GM19351 (cell line): ENCODE results near the gene ZFYVE1.
"Not testable (repeated sequence)": the region's sequence is repeated elsewhere in the genome, so short reads cannot be mapped to it uniquely, and the experiment has no call there.

ENCODE experiments used
- ATAC-seq: cut with Tn5 transposase; IDR thresholded peaks from one replicate; pipeline ENCODE4 v1.9.1; 2021; ENCODE audit warnings: mild to moderate bottlenecking, moderate library complexity; ENCODE audit not compliant: unreplicated experiment

Gene ZFYVE1

DNA sequence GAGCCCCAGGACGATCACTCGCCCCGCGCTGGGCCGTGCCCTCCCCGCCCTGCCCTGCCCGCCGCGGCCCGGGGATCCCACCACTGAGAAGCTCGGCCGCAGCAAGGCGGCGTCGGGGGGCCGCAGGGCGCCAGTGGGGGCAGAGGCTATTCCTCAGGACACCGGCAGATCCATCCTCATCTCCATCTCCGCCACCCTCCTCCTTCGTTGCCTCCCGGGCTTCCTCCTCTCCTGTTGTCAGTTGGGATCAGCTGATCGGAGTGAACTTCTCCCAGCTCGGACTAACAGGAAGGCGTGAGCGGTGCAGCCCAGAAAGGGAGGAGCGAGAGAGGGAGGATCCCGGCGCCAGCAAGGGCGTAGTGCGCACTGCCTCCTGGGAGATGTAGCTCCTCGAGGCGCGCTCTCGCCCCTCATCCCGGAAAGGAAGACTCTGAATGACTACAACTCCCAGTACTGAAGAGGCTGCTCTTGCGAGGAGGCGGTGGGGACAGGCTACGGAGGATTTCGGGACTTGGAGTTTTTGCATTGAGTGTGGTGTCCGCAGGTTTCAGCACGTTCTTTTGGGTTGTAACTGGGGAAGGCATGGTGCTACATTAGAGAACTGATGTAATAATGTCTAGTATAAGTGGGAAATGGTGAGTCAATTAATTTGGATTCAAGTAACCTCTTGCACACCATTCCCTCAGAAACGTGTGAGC is at the start of gene ZFYVE1:
Gene ZFYVE1, minus strand, starts transcription at position 262 of the 698 bp plus-strand sequence. CDS start 2,598 bp downstream, outside the sequence.
- ATAC-seq, result peak; percentile 96

DNA sequence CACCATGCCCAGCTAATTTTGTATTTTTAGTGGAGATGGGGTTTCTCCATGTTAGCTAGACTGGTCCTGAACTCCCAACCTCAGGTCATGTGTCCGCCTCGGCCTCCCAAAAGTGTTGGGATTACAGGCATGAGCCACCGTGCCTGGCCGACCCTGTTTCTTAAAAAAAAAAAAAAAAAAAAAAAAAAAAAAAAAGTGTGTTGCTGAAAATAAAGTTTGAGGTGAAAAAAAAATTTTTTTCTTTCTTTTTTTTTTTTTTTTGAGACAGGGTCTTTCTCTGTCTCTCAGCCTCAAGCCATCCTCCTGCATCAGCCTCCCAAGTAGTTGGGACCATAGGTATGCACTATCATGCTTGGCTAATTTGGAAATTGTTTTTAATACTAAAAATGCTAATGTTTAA is 42.7 kb upstream of the ZFYVE1 start:
- no peak for ATAC-seq

DNA sequence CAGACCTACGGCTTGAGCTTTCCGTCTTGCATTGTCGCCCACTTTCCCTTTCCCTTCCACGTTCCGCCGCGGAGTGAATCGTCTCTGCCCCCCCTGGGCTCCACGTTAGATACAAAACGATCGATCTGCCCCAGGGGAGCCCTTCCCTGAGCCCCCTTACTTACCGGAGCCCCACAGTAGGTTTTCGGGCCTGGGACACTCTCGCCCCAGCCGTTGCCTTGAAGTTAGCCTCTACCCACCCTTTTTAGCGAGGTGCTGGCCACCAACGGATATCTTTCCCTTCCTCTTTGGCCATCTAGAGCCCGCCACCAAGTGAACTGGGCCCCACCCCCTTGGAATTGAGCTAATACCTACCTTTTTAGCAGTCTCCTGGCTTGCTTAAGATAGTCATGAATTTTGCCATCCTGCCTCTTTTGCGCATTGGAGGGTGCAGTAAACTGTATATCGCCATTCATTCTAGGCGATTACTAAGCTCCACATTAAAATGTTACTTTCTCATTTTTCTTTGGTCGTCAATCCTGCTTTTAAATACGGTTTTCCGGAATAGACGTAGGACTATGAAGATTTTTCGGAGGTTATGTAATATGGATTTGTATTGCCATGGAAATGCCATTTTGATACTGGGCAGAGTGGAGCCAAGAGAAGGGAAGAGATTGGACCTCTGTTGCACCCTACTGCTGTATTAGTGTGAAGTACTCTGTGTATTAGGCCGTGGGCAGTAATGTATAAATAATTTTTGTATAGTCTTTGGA is 32.2 kb upstream of the ZFYVE1 start:
- ATAC-seq, result peak; percentile 12

- peak; percentile 94 for ATAC-seq
Observed at GRCh38 chr14:73058224-73058921, 31.5 kb upstream of the ZFYVE1 start, which contains the start of gene RBM25. Gene RBM25 (plus strand): TSS chr14:73058534. CDS start chr14:73071642, 13,108 bp downstream.

- ATAC-seq, result no peak
Observed at GRCh38 chr14:73057944-73058223, 31.0 kb upstream of the ZFYVE1 start.

DNA sequence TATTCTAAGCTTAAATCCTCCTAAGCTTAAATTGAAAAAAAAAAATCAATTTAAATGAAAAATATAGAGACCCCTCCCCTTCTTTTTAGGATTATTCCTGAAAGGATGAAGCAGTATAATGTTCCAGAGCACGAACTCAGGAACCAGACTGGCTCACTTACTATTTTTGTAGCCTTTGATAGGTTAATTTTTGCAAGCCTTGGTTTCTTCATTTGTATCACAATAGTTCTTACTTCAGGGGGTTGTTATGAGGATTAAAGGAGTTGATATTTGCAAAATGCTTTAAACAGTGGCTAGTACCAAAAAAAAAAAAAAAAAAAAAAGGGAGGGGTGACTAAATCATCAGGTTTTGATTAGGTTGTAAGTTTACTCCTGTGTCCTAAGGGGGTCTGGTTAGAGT is 28.3 kb upstream of the ZFYVE1 start:
- no peak for ATAC-seq

DNA sequence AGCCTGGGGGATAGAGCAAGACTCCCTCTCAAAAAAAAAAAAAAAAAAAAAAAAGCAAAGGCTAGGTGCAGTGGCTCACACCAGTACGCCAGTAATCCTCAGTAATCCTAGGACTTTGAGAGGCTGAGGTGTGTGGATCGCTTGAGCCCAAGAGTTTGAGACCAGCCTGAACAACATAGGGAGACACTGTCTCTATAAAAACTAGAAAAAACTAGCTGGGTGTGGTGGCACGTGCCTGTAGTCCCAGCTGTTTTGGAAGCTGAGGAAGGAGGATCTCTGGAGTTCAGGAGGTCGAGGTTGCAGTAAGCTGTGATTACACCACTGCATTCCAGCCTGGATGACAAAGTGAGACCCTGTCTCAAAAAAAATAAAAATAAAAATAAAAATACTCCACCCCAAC is 22.5 kb upstream of the ZFYVE1 start:
- no peak for ATAC-seq

DNA sequence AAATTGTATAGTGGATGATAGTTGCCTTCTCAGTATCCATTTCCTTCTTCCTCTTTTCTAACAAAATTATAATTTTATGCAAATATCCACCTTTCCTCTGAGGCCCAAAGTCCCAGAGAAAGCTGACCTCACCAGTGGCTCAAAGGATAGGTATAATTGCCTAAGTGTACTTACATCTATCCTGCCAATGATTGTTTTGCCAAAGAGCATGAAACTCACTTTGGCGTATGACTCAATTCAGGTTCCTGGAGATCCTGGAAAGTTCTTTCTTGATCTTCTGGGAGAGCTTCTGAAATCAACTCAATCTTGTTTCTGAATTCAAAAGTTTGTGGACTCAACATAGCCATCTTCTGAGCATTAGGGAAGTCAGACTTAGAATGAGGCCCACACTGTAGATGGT is 20.9 kb upstream of the ZFYVE1 start:
- ATAC-seq, result no peak

GRCh38 chr14:73036706-73037450 is 10.0 kb upstream of the ZFYVE1 start:
- ATAC-seq, result not testable (repeated sequence)

- no peak for ATAC-seq
Observed at GRCh38 chr14:73027984-73028383, 1.1 kb upstream of the ZFYVE1 start.

GRCh38 chr14:73027546-73027945 is 640 bp upstream of the ZFYVE1 start:
- no peak for ATAC-seq

DNA sequence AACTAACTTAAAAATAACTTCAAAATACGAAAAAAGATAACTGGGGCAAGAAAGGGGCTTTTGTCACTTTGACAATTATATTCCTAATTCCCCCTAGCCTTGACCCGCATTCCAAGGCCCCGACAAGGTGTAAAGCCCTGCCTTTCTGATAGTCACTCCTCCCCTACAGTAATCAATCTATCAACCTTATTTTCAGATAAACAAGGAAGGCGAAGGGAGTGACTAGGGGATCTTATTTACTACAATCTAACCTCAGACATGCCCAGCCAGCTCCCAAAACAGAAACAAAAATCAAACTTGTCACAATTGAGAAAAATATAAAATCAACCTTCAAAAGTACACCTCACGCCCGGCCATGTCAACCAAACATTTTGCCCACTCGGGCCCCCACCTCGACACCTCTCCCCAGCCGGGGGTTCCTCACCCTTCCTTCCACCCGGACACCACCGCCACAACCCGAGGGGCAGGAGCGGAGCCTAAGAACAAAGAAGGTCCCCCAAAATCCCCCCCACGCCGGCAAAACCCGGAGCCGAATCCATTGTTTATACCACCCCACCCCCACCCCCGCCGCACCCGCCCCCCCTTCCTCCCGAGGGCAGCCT is 562 bp downstream of the ZFYVE1 start:
- no peak for ATAC-seq

DNA sequence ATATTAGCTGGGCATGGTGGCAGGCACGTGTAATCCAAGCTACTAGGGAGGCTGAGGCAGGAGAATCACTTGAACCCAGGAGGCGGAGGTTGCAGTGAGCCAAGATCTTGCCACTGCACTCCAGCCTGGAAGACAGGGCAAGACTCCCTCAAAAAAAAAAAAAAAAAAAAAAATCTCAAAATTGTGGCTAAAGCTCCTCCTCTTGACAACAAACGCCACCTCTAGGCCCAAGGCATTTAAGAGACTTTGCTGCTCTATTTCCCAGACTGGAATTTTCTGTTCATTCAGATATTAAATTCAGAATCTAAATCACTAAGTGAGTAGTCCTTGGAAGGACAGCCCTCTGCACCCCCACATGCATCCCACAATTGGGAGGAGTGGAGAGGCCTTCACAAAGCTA is 1.4 kb downstream of the ZFYVE1 start:
- ATAC-seq, result no peak

DNA sequence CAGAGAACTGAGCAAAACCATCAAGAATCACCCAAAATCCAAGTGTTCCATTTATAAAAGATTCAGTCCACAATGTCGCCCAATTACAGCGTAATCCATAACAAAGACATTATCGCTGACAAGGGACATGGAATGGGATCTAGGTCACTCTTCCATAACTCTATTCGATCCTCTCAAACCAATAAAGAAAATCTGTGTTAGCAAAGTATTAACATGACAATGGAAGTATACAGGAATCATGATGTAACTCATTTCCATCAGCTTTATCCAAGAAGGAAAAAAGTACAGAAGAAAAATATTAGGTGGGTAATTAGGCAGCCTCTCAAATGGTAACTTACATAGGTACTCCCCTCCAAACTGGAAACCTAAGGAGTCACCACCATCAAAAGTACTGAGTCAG is 4.9 kb downstream of the ZFYVE1 start:
- ATAC-seq, result no peak

- ATAC-seq, result not testable (repeated sequence)
Observed at GRCh38 chr14:73016011-73016410, 10.9 kb downstream of the ZFYVE1 start.

DNA sequence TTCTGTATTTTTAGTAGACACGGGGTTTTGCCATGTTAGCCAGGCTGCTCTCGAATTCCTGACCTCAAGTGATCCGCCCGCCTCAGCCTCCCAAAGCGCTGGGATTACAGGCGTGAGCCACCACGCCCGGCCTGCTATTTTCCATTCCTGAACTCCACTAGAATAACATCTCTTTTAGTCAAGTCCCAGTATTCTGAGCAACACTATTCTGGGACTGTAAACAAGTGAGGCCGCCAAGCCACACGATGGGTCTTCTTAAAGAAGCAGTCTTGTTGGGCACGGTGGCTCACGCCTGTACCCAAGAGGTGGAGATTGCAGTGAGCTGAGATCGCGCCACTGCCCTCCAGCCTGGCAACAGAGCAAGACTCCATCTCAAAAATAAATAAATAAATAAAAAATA is 11.4 kb downstream of the ZFYVE1 start:
- ATAC-seq, result not testable (repeated sequence)

GRCh38 chr14:73014105-73014504 is 12.8 kb downstream of the ZFYVE1 start:
- peak; percentile 88 for ATAC-seq

DNA sequence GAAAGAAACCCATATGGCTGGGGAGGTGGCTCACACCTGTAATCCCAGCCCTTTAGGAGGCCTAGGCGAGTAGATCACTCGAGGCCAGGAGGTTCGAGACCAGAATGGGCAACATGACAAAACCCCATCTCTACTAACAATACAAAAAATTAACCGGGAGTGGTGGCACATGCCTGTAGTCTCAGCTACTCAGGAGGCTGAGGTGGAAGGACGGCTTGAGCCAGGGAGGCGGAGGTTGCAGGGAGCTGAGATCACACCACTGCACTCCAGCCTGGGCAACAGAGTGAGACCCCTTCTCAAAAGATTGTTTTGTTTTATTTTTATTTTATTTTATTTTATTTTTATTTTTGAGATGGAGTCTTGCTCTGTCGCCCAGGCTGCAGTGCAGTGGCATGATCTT is 15.7 kb downstream of the ZFYVE1 start:
- ATAC-seq, result not testable (repeated sequence)

DNA sequence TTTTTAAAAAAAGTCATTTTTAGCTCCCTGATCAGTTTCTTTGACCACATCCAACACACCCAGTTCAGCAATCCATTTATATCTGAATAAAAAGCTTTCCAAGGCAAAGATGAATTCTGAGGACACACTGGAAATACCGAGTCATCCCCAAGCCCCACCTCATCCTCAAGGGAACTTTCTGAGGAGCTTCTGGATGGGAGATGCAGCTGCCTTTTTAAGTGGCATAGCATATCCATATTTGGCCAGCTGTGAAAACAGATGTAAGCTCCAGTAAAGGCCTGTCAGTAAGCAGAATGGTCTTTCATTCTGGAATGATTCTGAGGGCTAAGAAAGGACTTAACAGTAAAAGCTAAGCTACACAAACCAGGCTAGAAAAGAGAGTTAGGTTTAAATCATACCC is 18.4 kb downstream of the ZFYVE1 start:
- no peak for ATAC-seq

- no peak for ATAC-seq
Observed at GRCh38 chr14:73007835-73008234, 19.1 kb downstream of the ZFYVE1 start.

DNA sequence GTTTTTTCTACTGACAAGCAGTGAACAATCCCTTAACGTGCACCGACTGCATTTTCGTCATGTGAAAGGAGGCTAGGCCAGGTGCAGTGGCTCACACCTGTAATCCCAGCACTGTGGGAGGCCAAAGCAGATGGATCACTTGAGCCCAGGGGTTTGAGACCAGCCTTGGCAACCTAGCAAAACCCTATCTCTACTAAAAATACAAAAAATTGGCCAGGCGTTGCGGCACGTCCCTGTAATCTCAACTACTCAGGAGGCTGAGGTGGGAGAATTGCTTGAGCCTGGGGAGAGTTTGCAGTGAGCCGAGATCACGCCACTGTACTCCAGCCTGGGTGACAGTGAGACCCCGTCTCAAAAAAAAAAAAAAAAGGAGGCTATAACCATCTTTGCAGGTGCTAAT is 22.3 kb downstream of the ZFYVE1 start:
- ATAC-seq, result not testable (repeated sequence)
